Cardiac fibroblast (primary cell): Measurements from ENCODE around the gene TNFAIP1.

ENCODE experiments used
- DNase-seq, 2 donors: peaks; one replicate each; pipeline versions ENCODE4 v3.0.0 to v3.0.0-alpha.2; 2010; ENCODE audit warnings: low read depth in 2 of 2
- H3K4me3 ChIP-seq, 2 donors: replicated peaks in 1 of 2; 1 replicate in 1 of 2; 2 replicates in 1 of 2; pipeline ENCODE4 v1.5.1; 2011; ENCODE audit warnings: low read depth in 2 of 2, low read length in 2 of 2, mild to moderate bottlenecking in 2 of 2, moderate library complexity in 1 of 2
- CTCF ChIP-seq: IDR thresholded peaks from one replicate; pipeline ENCODE4 v1.5.1; 2011; ENCODE audit warnings: low read depth, mild to moderate bottlenecking, low read length, inconsistent platforms

Gene TNFAIP1

GRCh38 chr17:28318759-28319597 is 16.6 kb upstream of the TNFAIP1 start, which contains the start of gene TMEM97:
TMEM97 (plus strand) TSS chr17:28319200; CDS start chr17:28319240, 40 bp downstream.
- peak within 1 kb of the TSS; percentile 80 for H3K4me3 ChIP-seq
- DNase-seq = peak; percentile 96 to 98
- TF ChIP-seq CTCF = peak; percentile 3

- peak overlapping the region; percentile 80 for H3K4me3 ChIP-seq
- no peak for TF ChIP-seq CTCF
- DNase-seq = no peak
Measured at GRCh38 chr17:28319598-28319935, 16.0 kb upstream of the TNFAIP1 start.

DNA sequence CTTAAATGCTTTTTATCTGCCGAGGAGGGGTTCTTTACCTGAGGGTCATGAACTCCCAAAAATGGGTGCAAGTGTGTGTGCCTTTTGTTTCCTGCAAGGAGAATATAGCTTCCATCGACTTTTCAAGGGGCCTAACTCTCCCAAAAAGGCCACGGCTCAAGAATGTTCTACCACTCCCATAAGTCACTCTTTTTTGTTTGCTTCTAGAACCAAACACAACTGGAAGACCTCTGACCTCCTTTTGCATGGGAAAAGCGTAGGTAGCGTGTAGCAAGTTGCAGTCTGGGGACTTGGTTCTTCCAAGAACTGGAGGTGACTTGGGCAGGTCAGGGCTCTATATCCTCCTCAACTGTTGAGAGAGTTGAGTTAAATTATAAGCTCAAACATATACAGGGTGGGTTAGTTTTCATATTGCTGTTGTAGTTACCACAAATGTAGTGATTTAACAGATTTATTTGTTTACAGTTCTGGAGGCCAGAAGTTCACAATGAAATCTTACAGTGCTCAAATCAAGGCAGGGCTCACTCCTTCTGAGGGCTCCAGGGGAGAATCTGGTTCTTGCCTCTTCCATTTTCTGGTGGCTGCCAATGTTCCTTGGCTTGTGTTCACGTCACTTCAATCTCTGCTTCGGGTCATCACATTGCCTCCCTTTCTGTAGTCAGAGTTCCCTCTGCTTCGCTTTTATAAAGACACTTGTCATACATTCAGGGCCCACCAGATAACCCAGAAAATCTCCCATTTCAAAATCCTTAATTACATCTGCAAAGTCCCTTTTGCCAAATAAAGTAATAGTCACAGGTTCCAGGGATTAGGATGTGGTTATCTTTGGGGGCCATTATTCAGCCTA is 15.1 kb upstream of the TNFAIP1 start:
- peak overlapping the region in 1 of 2 donors; percentile 80 for H3K4me3 ChIP-seq
- no peak for DNase-seq
- TF ChIP-seq CTCF = no peak

DNA sequence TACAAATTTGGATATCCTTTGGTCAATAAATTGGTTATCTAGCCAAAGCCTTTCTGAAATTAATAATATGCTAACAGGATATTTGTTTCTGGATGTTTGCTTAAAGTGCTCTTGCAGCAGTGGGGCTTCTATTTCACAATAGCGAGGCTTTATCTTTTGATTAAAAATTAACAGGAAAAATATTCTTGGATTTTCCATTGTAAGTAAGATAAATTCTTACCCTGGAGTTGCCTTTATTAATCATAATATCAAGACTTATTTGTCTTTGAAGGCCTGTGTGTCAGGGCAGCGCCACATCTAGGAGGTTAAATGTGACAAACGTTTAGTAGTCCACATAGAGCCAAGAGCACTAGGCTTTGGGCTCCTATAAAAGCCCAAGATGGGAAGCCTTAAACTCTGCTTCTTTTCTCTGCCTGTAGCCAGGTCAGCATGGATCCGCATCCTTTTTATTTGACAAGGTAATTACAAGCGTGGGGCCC is 11.3 kb upstream of the TNFAIP1 start:
- no peak for DNase-seq
- H3K4me3 ChIP-seq = no peak overlapping the region
- TF ChIP-seq CTCF = no peak

- no peak for DNase-seq
- TF ChIP-seq CTCF = no peak
- no peak overlapping the region for H3K4me3 ChIP-seq
Measured at GRCh38 chr17:28324781-28325180, 10.8 kb upstream of the TNFAIP1 start.

GRCh38 chr17:28325211-28325610 is 10.3 kb upstream of the TNFAIP1 start:
- no peak for DNase-seq
- TF ChIP-seq CTCF = no peak
- H3K4me3 ChIP-seq = no peak overlapping the region
